Neural cell (in vitro differentiated cells): ENCODE data around the gene TOGARAM1. TPM values are rescaled to one million over a fixed set of nuclear protein-coding genes. Genes with fewer than 3 reads are reported as not detected.

Experiments used
- H2AFZ ChIP-seq: fragments of 200-600, 300-800 bp; sonication (generic), shearing (Covaris generic); 2 replicates; pipeline ENCODE4 v1.6.0; 2014; ENCODE audit warnings: low read depth, mild to moderate bottlenecking, antibody characterized with exemption, low read length, moderate library complexity
- H3F3A ChIP-seq: fragments of 200-600 bp; shearing (Covaris generic); 2 replicates; pipeline ENCODE4 v1.6.1; 2016; ENCODE audit warnings: mild to moderate bottlenecking, moderate library complexity, mixed read lengths, antibody characterized with exemption, low read length; ENCODE audit not compliant: insufficient read depth, poor library complexity, severe bottlenecking
- H3K27ac ChIP-seq: fragments of 200-600, 300-800 bp; sonication (generic), shearing (Covaris generic); 2 replicates; pipeline ENCODE4 v1.5.1; 2014; ENCODE audit warnings: mild to moderate bottlenecking, low read length, moderate library complexity
- H3K27me3 ChIP-seq: fragments of 300-800, 200-600 bp; sonication (generic), shearing (Covaris generic); 2 replicates; pipeline ENCODE4 v1.6.0; 2014; ENCODE audit warnings: mild to moderate bottlenecking, low read depth, low read length, moderate library complexity; ENCODE audit not compliant: insufficient read depth
- H3K36me3 ChIP-seq: fragments of 300-800, 200-600 bp; sonication (generic), shearing (Covaris generic); 2 replicates; pipeline ENCODE4 v1.5.1; 2014; ENCODE audit warnings: mild to moderate bottlenecking, antibody characterized with exemption, low read length, moderate library complexity; ENCODE audit not compliant: insufficient read depth
- H3K4me2 ChIP-seq: fragments of 300-800, 200-600 bp; sonication (generic), shearing (Covaris generic); 2 replicates; pipeline ENCODE4 v1.6.0; 2014; ENCODE audit warnings: mild to moderate bottlenecking, low read length
- H3K4me3 ChIP-seq: fragments of 300-800, 200-600 bp; sonication (generic), shearing (Covaris generic); 2 replicates; pipeline ENCODE4 v1.5.1; 2014; ENCODE audit warnings: mild to moderate bottlenecking, low read length, moderate library complexity
- H3K79me2 ChIP-seq: fragments of 200-600 bp; shearing (Covaris generic); replicated peaks from 2 replicates; pipeline ENCODE4 v1.6.0; 2014; ENCODE audit warnings: mild to moderate bottlenecking, low read length, moderate library complexity; ENCODE audit not compliant: insufficient read depth
- H3K9ac ChIP-seq: fragments of 300-800, 200-600 bp; sonication (generic), shearing (Covaris generic); 2 replicates; pipeline ENCODE4 v1.6.1; 2016; ENCODE audit warnings: mild to moderate bottlenecking, low read length, mixed read lengths
- H3K9me2 ChIP-seq: fragments of 200-600 bp; shearing (Covaris generic); 2 replicates; pipeline ENCODE4 v1.6.1; 2016; ENCODE audit warnings: mild to moderate bottlenecking, low read length, mixed read lengths; ENCODE audit not compliant: insufficient read depth
- H3K9me3 ChIP-seq: fragments of 200-600, 300-800 bp; sonication (generic), shearing (Covaris generic); 2 replicates; pipeline ENCODE4 v1.6.1; 2016; ENCODE audit warnings: mild to moderate bottlenecking, mixed run types, low read length, moderate library complexity, mixed read lengths
- H4K20me1 ChIP-seq: fragments of 200-600 bp; shearing (Covaris generic); 2 replicates; pipeline ENCODE4 v1.6.1; 2016; ENCODE audit warnings: mild to moderate bottlenecking, mixed run types; ENCODE audit not compliant: insufficient read depth
- EP300 ChIP-seq: fragments of 450-650 bp; conservative IDR thresholded peaks from 2 replicates; pipeline ENCODE4 v1.6.1; 2014; ENCODE audit warnings: antibody characterized with exemption, mild to moderate bottlenecking, moderate library complexity; ENCODE audit not compliant: poor library complexity, severe bottlenecking
- EZH2 ChIP-seq: fragments of 200-600, 300-800 bp; shearing (Covaris generic), sonication (generic); IDR thresholded peaks from 2 replicates; pipeline ENCODE4 v1.6.1; 2014; ENCODE audit warnings: antibody characterized with exemption, low read length, borderline replicate concordance, mild to moderate bottlenecking; ENCODE audit not compliant: insufficient read depth, poor library complexity, severe bottlenecking
- MXI1 ChIP-seq: fragments of 450-650 bp; conservative IDR thresholded peaks from 2 replicates; pipeline ENCODE4 v1.6.1; 2014; ENCODE audit warnings: antibody characterized with exemption, mild to moderate bottlenecking; ENCODE audit not compliant: poor library complexity, severe bottlenecking
- POLR2AphosphoS5 ChIP-seq: IDR thresholded peaks from 2 replicates; pipeline ENCODE4 v1.6.1; 2012
- RAD21 ChIP-seq: fragments of 450-650 bp; conservative IDR thresholded peaks from 2 replicates; pipeline ENCODE4 v1.6.1; 2014; ENCODE audit warnings: antibody characterized with exemption, mild to moderate bottlenecking, moderate library complexity
- SMC3 ChIP-seq: fragments of 450-650 bp; conservative IDR thresholded peaks from 2 replicates; pipeline ENCODE4 v1.6.1; 2014; ENCODE audit warnings: antibody characterized with exemption, mild to moderate bottlenecking, moderate library complexity; ENCODE audit not compliant: poor library complexity
- TAF1 ChIP-seq: IDR thresholded peaks from 2 replicates; pipeline ENCODE4 v1.6.1; 2012; ENCODE audit warnings: low read depth
- polyA minus RNA-seq: library from RNA; depleted of rRNA, polyadenylated mRNA; stranded (reverse); fragments of >200 nt; gene quantifications from 2 replicates; pipeline ENCODE4 v1.2.3, GENCODE V29; 2014
- polyA plus RNA-seq: library from polyadenylated mRNA; depleted of rRNA; stranded (reverse); fragments of >200 nt; gene quantifications from 2 replicates; pipeline ENCODE4 v1.2.3, GENCODE V29; 2014
- TF ChIP-seq, protein P1 (sequence below): fragments of 450-650 bp; IDR thresholded peaks from 2 replicates; pipeline ENCODE4 v1.5.1; 2014; ENCODE audit warnings: antibody characterized with exemption, mild to moderate bottlenecking, moderate library complexity; ENCODE audit not compliant: poor library complexity, severe bottlenecking
- TF ChIP-seq, protein P2 (sequence below): IDR thresholded peaks from 2 replicates; pipeline ENCODE4 v1.6.1; 2012; ENCODE audit warnings: borderline replicate concordance

Gene TOGARAM1, protein sequence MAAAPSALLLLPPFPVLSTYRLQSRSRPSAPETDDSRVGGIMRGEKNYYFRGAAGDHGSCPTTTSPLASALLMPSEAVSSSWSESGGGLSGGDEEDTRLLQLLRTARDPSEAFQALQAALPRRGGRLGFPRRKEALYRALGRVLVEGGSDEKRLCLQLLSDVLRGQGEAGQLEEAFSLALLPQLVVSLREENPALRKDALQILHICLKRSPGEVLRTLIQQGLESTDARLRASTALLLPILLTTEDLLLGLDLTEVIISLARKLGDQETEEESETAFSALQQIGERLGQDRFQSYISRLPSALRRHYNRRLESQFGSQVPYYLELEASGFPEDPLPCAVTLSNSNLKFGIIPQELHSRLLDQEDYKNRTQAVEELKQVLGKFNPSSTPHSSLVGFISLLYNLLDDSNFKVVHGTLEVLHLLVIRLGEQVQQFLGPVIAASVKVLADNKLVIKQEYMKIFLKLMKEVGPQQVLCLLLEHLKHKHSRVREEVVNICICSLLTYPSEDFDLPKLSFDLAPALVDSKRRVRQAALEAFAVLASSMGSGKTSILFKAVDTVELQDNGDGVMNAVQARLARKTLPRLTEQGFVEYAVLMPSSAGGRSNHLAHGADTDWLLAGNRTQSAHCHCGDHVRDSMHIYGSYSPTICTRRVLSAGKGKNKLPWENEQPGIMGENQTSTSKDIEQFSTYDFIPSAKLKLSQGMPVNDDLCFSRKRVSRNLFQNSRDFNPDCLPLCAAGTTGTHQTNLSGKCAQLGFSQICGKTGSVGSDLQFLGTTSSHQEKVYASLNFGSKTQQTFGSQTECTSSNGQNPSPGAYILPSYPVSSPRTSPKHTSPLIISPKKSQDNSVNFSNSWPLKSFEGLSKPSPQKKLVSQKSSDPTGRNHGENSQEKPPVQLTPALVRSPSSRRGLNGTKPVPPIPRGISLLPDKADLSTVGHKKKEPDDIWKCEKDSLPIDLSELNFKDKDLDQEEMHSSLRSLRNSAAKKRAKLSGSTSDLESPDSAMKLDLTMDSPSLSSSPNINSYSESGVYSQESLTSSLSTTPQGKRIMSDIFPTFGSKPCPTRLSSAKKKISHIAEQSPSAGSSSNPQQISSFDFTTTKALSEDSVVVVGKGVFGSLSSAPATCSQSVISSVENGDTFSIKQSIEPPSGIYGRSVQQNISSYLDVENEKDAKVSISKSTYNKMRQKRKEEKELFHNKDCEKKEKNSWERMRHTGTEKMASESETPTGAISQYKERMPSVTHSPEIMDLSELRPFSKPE (N-terminal part only)
- polyA plus RNA-seq (20.8 and 23.8 TPM in 2 replicates), polyA minus RNA-seq (64.8 and 68.3 TPM in 2 replicates)

DNA sequence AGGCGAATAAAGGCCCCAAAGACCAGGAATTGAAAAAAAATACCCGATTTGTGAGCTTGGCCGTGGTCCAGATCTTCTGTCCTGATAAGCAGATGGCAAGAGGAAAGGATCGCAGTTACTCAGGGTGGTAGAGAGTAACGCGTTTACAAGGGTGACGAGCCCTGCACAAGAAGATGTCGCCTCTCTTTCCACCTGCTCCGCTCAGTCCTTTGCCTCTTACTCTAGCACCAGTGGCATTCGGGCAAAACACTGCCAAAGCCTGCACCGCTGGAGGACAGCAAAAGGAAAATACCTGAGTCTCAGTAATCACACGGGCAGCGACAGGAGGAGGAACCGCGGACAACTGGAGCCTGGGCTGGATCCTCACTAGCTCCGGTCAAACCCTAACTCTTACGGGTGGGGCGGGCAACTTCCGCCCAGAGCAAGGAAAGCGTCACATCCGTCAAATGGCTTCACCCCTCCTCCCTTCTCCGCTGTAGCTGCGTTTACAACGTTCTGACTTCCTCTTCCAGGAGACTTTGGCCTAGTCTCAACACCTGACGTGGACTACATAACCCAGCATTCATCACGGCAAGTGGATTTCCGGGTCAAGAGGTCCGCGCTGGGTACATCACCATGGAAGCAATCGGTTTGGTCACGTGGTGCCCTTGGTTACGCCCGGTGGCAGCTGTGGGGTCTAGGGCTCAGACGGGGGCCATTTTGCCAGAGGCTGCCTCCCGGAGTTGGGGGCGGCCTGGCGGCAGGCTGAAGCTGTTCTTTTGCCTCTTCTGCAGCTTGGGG, at the start of gene TOGARAM1, which contains the start of gene KLHL28:
Gene TOGARAM1, plus strand, starts transcription at position 637 of the 780 bp plus-strand sequence. CDS start 232 bp downstream, outside the sequence.
Gene KLHL28, minus strand, starts transcription at position 394 of the 780 bp plus-strand sequence. CDS start 16,019 bp downstream, outside the sequence.
- Histone ChIP-seq H3K4me2 (peak within 1 kb of the TSS; percentile 85), H3F3A (peaks cover 7% of the 10 kb centered on the region), H3K79me2 (peaks cover 81% of the 10 kb centered on the region), H3K4me3 (peak within 1 kb of the TSS; percentile 85), H3K27me3 (no peaks in the 10 kb centered on the region), H3K27ac (peak within 1 kb of the TSS; percentile 95), H3K9ac (peak within 1 kb of the TSS; percentile 89), H4K20me1 (peaks cover 3% of the 10 kb centered on the region), H3K9me3 (no peaks in the 10 kb centered on the region), H2AFZ (peak within 1 kb of the TSS; percentile 89), H3K36me3 (no peaks in the 10 kb centered on the region), H3K9me2 (no peaks in the 10 kb centered on the region)
- TF ChIP-seq EZH2: no peak
- TF ChIP-seq MXI1: peak; percentile 89
- TF ChIP-seq TAF1: peak; percentile 83
- peak; percentile 86 for TF ChIP-seq EP300
- peak; percentile 31 for TF ChIP-seq SMC3
- TF ChIP-seq, protein P1, sequence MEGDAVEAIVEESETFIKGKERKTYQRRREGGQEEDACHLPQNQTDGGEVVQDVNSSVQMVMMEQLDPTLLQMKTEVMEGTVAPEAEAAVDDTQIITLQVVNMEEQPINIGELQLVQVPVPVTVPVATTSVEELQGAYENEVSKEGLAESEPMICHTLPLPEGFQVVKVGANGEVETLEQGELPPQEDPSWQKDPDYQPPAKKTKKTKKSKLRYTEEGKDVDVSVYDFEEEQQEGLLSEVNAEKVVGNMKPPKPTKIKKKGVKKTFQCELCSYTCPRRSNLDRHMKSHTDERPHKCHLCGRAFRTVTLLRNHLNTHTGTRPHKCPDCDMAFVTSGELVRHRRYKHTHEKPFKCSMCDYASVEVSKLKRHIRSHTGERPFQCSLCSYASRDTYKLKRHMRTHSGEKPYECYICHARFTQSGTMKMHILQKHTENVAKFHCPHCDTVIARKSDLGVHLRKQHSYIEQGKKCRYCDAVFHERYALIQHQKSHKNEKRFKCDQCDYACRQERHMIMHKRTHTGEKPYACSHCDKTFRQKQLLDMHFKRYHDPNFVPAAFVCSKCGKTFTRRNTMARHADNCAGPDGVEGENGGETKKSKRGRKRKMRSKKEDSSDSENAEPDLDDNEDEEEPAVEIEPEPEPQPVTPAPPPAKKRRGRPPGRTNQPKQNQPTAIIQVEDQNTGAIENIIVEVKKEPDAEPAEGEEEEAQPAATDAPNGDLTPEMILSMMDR: no peak
- no peak for TF ChIP-seq RAD21
- TF ChIP-seq, protein P2, sequence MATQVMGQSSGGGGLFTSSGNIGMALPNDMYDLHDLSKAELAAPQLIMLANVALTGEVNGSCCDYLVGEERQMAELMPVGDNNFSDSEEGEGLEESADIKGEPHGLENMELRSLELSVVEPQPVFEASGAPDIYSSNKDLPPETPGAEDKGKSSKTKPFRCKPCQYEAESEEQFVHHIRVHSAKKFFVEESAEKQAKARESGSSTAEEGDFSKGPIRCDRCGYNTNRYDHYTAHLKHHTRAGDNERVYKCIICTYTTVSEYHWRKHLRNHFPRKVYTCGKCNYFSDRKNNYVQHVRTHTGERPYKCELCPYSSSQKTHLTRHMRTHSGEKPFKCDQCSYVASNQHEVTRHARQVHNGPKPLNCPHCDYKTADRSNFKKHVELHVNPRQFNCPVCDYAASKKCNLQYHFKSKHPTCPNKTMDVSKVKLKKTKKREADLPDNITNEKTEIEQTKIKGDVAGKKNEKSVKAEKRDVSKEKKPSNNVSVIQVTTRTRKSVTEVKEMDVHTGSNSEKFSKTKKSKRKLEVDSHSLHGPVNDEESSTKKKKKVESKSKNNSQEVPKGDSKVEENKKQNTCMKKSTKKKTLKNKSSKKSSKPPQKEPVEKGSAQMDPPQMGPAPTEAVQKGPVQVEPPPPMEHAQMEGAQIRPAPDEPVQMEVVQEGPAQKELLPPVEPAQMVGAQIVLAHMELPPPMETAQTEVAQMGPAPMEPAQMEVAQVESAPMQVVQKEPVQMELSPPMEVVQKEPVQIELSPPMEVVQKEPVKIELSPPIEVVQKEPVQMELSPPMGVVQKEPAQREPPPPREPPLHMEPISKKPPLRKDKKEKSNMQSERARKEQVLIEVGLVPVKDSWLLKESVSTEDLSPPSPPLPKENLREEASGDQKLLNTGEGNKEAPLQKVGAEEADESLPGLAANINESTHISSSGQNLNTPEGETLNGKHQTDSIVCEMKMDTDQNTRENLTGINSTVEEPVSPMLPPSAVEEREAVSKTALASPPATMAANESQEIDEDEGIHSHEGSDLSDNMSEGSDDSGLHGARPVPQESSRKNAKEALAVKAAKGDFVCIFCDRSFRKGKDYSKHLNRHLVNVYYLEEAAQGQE: peak; percentile 38
- peak; percentile 95 for TF ChIP-seq POLR2AphosphoS5
